ENCODE data around the gene ARHGAP45. TPM values are rescaled to one million over a fixed set of nuclear protein-coding genes. Genes with fewer than 3 reads are reported as not detected.
A peak's percentile ranks its signal among the peaks of the same experiment; 100 is the strongest.

ARHGAP45 gene
- polyA plus RNA-seq, 2 of the 4 experiments (the other 2 are of a cell fraction) = 1.2 to 1.9 TPM

DNA sequence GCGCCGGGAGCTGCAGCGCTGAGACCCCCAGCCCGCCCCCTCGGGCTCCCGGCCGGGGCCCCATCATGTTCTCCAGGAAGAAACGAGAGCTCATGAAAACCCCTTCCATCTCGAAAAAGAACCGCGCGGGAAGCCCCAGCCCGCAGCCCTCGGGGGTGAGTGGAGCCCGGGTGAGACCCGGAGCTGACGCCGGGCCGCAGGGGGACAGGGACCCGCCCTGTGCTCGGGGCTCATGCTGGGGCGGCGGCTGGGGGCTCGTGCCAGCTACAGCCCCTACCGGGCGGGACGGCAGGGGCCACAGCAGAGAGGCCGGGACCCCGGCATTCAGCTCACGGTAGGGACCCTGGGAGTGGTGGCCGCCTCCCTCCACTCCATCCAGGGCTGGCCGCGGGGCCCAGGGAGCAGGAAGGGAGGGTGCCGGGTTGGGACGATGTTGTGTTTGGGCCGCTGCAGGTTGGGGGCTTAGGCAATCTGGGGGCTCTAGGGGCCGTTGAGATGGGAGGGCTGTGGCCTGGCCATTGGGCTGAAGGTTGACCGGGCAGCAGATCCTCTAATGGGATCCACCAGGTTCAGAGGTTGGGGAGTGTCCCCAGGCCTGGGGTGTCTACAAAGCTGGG lies 482 bp downstream of the ARHGAP45 start (continued):
- TF ChIP-seq, protein P1, sequence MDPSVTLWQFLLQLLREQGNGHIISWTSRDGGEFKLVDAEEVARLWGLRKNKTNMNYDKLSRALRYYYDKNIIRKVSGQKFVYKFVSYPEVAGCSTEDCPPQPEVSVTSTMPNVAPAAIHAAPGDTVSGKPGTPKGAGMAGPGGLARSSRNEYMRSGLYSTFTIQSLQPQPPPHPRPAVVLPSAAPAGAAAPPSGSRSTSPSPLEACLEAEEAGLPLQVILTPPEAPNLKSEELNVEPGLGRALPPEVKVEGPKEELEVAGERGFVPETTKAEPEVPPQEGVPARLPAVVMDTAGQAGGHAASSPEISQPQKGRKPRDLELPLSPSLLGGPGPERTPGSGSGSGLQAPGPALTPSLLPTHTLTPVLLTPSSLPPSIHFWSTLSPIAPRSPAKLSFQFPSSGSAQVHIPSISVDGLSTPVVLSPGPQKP (IDR thresholded peaks at IDR 0.05; ENCODE audit: low read depth, low read length) = no peak

DNA sequence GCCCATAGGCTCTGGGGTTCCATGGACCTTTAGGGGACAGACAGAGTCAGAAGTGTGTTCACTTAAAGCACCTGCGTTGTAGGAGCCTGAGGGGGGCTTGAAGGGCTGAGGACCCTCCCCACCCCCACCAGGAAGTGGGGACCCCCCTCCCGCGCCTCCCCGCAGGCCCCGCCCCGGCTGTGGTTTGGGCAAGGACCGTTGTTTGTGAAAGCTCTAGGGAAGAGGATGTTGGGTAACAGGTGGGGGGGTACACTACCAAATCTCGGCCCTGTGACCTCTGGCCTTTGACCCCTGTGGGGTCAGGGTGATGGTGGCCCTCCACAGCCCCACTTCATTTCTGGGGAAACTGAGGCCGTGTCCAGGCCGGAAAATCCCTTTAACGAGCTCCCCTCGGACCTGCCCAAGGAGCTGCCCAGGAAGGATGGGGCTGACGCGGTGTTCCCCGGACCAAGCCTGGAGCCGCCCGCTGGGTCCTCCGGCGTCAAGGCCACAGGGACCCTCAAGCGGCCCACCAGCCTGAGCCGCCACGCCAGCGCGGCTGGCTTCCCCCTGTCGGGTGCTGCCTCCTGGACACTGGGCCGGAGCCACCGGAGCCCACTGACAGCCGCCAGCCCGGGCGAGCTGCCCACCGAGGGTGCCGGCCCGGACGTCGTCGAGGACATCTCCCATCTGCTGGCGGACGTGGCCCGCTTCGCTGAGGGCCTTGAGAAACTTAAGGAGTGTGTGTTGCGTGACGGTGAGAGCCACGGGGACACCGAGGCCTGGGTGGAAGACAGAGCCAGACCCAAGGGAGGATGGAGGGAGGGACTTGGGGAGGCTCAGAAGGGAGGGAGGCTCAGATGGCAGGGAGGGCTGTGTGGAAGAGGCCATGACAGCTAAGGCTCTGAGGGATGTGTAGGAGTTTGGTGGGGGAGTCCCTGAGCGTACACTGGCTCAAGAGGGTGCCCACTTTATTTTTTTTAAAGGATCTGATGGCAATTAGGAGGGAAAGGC lies 1.3 kb downstream of the ARHGAP45 start:
- ChIA-PET POLR2A (no interaction called here), CTCF (interaction anchor here (1.4 to 1.6 kb wide), 2 partner anchors 13 to 153 kb away, joined by 5 to 6 read pairs; no protein-coding TSS in a partner anchor)
- H3K27ac ChIP-seq = peak overlapping the region in 1 of 2 experiments; percentile 89; a peak in 2 of 6 replicates

DNA sequence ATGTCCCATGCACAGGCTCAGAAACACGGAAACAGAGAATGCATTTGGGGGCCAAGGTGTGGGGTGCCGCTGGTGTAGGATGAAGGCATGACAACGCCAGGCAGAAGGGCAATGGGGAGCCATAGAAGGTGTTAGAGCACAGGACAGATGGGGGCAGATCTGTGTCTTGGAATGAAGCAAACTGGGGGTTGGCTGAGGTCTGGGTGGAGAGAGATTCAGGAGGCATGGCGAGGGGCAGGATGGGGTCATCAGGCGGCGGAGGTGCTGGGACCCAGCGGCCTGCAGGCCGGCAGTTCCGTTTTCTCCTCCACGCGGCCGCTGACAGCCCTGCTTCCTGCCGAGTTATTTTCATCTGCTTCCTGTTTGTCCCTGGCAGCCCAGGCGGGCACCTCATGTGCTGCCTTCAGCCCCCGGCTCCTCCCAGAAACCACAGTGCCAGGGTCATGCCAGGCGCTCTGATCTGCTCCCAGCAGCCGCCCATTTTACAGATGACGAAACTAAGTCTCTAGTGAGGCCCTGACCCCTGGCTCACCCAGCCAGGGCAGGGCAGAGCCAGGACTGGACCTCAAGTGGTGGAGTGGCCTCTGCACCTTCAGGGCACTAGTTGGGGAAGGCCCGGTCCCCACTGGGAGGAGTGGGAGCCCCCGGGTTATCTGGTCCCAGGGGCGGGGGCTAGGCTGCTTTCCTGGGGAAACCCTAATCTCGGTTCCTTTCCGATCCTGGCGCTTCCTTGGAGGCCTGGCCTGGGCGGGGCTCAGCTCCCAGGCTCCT lies 2.2 kb downstream of the ARHGAP45 start:
- no peaks in the 10 kb centered on the region for H3K9me3 ChIP-seq
- peaks cover 36% of the 10 kb centered on the region for H3K4me1 ChIP-seq
- POLR2A ChIA-PET = no interaction called here
- H3K27ac ChIP-seq = 0 out of 6 replicates have a peak overlapping the region, but pooled peaks of 1 of the 2 experiments have one; percentile 41
- TF ChIP-seq FOXS1 (CRISPR knock-in tag; IDR thresholded peaks at IDR 0.05) (no peak), JUNB (IDR thresholded peaks at IDR 0.05) (no peak), NR3C1 (IDR thresholded peaks at IDR 0.05) (no peak), POLR2A (IDR thresholded peaks at IDR 0.05; ENCODE audit: low read length) (no peak), HEYL (CRISPR knock-in tag; IDR thresholded peaks at IDR 0.05) (no peak), KDM1A (IDR thresholded peaks at IDR 0.05; ENCODE audit: low read depth) (peak; percentile 73; the same call in 1 of the 2 replicates), RFX5 (IDR thresholded peaks at IDR 0.05) (no peak), CBX8 (IDR thresholded peaks at IDR 0.05) (no peak), ZFP36 (IDR thresholded peaks at IDR 0.05; ENCODE audit: borderline replicate concordance, partially characterized antibody) (peak; percentile 58), POLR2AphosphoS2 (conservative IDR thresholded peaks at IDR 0.05; ENCODE audit: low read length) (no peak), ZNF302 (CRISPR knock-in tag; IDR thresholded peaks at IDR 0.05) (no peak), MAZ (IDR thresholded peaks at IDR 0.05; ENCODE audit: borderline replicate concordance, low read depth, low read length) (no peak), EHF (CRISPR knock-in tag; IDR thresholded peaks at IDR 0.05) (no peak), CBX2 (IDR thresholded peaks at IDR 0.05; ENCODE audit: borderline replicate concordance, low read depth) (no peak)
- 77% methylated on average over 19 of the region's 25 CpGs for WGBS (ENCODE audit: missing lambda C conversion rate)
- no peak for ATAC-seq
- DNase-seq (ENCODE audit: low read depth in 1 of 2, low spot score in 1 of 2) = no peak
- H3K4me3 ChIP-seq = no peak overlapping the region
- no peak overlapping the region for H3K4me2 ChIP-seq
- CTCF ChIA-PET = interaction anchor here (0.6 to 0.7 kb wide), 2 partner anchors 12 to 158 kb away, joined by 3 read pairs; no protein-coding TSS in a partner anchor
- no peak for FAIRE-seq

More for the DNA sequence above, 1.3 kb downstream of the ARHGAP45 start:
- Histone ChIP-seq H3K4me2 (no peak overlapping the region; the same call in 2 of the 3 replicates), H3K4me3 (no peak overlapping the region), H3K9me3 (no peaks in the 10 kb centered on the region), H3K4me1 (peaks cover 33% of the 10 kb centered on the region)
- TF ChIP-seq KDM1A (IDR thresholded peaks at IDR 0.05; ENCODE audit: low read depth) = no peak
- TF ChIP-seq RARB (CRISPR knock-in tag; IDR thresholded peaks at IDR 0.05) = no peak
- no peak for TF ChIP-seq JUNB (IDR thresholded peaks at IDR 0.05)
- TF ChIP-seq, protein P2, sequence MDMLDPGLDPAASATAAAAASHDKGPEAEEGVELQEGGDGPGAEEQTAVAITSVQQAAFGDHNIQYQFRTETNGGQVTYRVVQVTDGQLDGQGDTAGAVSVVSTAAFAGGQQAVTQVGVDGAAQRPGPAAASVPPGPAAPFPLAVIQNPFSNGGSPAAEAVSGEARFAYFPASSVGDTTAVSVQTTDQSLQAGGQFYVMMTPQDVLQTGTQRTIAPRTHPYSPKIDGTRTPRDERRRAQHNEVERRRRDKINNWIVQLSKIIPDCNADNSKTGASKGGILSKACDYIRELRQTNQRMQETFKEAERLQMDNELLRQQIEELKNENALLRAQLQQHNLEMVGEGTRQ (IDR thresholded peaks at IDR 0.05) = no peak
- no peak for TF ChIP-seq EHMT2 (IDR thresholded peaks at IDR 0.05; ENCODE audit: low read depth)
- no peak for DNase-seq (ENCODE audit: low read depth in 1 of 2, low spot score in 1 of 2)
- WGBS (ENCODE audit: missing lambda C conversion rate) = 78% methylated on average over 8 of the region's 45 CpGs
- ATAC-seq = no peak
- FAIRE-seq = no peak

Data from A549 (cell line).